ENCODE results near the gene HBG1. TPM values are rescaled to one million over a fixed set of nuclear protein-coding genes. Genes with fewer than 3 reads are reported as not detected.

The HBG1 gene
- total RNA-seq, 4 donors from 2014 or later = not detected

DNA sequence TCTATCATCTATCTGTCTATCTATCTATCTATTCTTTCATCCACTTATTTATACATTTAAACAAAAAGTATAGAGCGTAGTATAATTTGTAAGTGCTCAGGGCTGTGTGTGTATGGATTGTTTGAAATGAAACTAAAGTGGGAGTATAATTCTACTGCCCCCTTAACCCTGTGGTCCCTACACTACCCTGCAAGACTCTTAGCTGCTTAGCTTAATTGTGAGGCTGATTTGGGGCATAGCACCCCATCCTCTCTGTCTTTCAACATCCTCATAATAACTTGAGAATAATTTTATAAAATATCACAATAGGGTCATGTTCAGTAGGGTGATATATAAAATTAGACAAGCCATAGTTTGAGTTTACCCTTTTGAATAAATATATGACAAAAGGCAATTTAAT is 40.4 kb upstream of the HBG1 start:
- no peak for DNase-seq (ENCODE audit: low spot score in 2 of 2)
- 94% methylated on average over 1 of the region's 1 CpG for WGBS

DNA sequence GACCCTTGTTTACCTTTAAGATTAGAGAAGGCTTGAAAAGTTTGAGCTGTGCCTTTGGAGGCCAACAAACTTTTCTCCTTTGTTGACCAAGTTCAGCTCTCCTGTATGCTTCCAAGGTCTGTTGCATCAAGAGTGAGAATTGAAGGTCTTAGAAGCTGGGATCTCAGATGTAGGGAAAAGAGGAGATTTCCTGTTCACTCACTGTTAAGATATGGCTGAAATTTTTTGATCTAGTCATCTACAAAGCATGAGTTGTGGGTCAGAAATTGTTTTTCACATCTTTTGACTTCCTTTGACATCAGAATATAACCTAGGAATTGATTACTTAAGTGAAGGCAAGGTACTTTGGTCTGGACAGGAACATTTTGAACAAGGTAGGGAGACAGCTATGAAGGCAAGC is 40.0 kb upstream of the HBG1 start:
- no peak for DNase-seq (ENCODE audit: low spot score in 2 of 2)
- no peaks in the 10 kb centered on the region for H3K4me1 ChIP-seq
- no peak for TF ChIP-seq POLR2AphosphoS5 (IDR thresholded peaks at IDR 0.05)
- TF ChIP-seq EP300 (IDR thresholded peaks at IDR 0.05) = no peak
- TF ChIP-seq, protein P1, sequence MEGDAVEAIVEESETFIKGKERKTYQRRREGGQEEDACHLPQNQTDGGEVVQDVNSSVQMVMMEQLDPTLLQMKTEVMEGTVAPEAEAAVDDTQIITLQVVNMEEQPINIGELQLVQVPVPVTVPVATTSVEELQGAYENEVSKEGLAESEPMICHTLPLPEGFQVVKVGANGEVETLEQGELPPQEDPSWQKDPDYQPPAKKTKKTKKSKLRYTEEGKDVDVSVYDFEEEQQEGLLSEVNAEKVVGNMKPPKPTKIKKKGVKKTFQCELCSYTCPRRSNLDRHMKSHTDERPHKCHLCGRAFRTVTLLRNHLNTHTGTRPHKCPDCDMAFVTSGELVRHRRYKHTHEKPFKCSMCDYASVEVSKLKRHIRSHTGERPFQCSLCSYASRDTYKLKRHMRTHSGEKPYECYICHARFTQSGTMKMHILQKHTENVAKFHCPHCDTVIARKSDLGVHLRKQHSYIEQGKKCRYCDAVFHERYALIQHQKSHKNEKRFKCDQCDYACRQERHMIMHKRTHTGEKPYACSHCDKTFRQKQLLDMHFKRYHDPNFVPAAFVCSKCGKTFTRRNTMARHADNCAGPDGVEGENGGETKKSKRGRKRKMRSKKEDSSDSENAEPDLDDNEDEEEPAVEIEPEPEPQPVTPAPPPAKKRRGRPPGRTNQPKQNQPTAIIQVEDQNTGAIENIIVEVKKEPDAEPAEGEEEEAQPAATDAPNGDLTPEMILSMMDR (IDR thresholded peaks at IDR 0.05) = no peak
- no peak for TF ChIP-seq POLR2A (IDR thresholded peaks at IDR 0.05)
- no peak overlapping the region for H3K27ac ChIP-seq
- no peaks in the 10 kb centered on the region for H3K9me3 ChIP-seq
- H3K4me3 ChIP-seq = no peak overlapping the region
- H3K27me3 ChIP-seq = no peaks in the 10 kb centered on the region
- H3K36me3 ChIP-seq = no peaks in the 10 kb centered on the region

More for the DNA sequence above, 40.4 kb upstream of the HBG1 start:
- Histone ChIP-seq H3K9me3 (no peaks in the 10 kb centered on the region), H3K36me3 (no peaks in the 10 kb centered on the region), H3K27me3 (no peaks in the 10 kb centered on the region), H3K4me3 (no peak overlapping the region), H3K27ac (no peak overlapping the region), H3K4me1 (no peaks in the 10 kb centered on the region)
- TF ChIP-seq EP300 (IDR thresholded peaks at IDR 0.05) = no peak
- TF ChIP-seq POLR2A (IDR thresholded peaks at IDR 0.05) = no peak
- TF ChIP-seq, protein P1 (IDR thresholded peaks at IDR 0.05) = no peak
- TF ChIP-seq POLR2AphosphoS5 (IDR thresholded peaks at IDR 0.05) = no peak

DNA sequence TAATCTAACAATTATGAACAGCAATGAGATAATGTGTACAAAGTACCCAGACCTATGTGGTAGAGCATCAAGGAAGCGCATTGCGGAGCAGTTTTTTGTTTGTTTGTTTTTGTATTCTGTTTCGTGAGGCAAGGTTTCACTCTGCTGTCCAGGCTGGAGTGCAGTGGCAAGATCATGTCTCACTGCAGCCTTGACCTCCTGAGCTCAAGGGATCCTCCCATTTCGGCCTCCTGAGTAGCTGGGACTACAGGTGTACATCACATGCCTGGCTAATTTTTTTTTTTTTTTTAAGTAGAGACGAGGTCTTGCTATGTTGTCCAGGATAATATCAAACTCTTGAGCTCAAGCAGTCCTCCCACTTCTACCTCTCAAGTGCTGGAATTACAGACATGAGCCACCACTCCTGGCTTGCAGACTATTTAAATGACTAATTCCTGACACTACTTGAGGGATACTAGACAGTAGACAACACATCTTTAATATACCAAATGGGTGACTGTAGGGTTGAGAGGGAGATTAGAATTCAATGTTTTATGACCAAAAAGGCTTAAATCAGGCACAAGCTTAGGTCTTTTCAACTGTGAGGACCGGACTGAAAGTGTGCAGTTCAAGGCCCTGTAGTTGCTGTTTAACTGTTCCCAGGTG is 39.4 kb upstream of the HBG1 start:
- H3K4me1 ChIP-seq = no peaks in the 10 kb centered on the region
- no peak for DNase-seq (ENCODE audit: low spot score in 2 of 2)
- no peak overlapping the region for H3K27ac ChIP-seq
- H3K27me3 ChIP-seq = no peaks in the 10 kb centered on the region
- H3K36me3 ChIP-seq = no peaks in the 10 kb centered on the region
- H3K4me3 ChIP-seq = no peak overlapping the region
- no peaks in the 10 kb centered on the region for H3K9me3 ChIP-seq
- 84% methylated on average over 6 of the region's 6 CpGs for WGBS
- TF ChIP-seq, protein P1 (IDR thresholded peaks at IDR 0.05) = no peak
- TF ChIP-seq POLR2A (IDR thresholded peaks at IDR 0.05) (no peak), POLR2AphosphoS5 (IDR thresholded peaks at IDR 0.05) (no peak), EP300 (IDR thresholded peaks at IDR 0.05) (no peak)

DNA sequence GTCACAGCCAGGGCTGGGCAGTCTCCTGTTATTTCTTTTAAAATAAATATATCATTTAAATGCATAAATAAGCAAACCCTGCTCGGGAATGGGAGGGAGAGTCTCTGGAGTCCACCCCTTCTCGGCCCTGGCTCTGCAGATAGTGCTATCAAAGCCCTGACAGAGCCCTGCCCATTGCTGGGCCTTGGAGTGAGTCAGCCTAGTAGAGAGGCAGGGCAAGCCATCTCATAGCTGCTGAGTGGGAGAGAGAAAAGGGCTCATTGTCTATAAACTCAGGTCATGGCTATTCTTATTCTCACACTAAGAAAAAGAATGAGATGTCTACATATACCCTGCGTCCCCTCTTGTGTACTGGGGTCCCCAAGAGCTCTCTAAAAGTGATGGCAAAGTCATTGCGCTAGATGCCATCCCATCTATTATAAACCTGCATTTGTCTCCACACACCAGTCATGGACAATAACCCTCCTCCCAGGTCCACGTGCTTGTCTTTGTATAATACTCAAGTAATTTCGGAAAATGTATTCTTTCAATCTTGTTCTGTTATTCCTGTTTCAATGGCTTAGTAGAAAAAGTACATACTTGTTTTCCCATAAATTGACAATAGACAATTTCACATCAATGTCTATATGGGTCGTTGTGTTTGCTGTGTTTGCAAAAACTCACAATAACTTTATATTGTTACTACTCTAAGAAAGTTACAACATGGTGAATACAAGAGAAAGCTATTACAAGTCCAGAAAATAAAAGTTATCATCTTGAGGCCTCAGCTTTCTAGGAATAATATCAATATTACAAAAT is 38.6 kb upstream of the HBG1 start:
- Histone ChIP-seq H3K4me3 (no peak overlapping the region), H3K27ac (no peak overlapping the region), H3K27me3 (no peaks in the 10 kb centered on the region), H3K4me1 (no peaks in the 10 kb centered on the region), H3K9me3 (no peaks in the 10 kb centered on the region), H3K36me3 (no peaks in the 10 kb centered on the region)
- WGBS = 75% methylated on average over 7 of the region's 7 CpGs
- no peak for TF ChIP-seq EP300 (IDR thresholded peaks at IDR 0.05)
- TF ChIP-seq POLR2A (IDR thresholded peaks at IDR 0.05) = no peak
- TF ChIP-seq POLR2AphosphoS5 (IDR thresholded peaks at IDR 0.05) = no peak
- TF ChIP-seq, protein P1 (IDR thresholded peaks at IDR 0.05) = no peak
- DNase-seq (ENCODE audit: low spot score in 2 of 2) = no peak

DNA sequence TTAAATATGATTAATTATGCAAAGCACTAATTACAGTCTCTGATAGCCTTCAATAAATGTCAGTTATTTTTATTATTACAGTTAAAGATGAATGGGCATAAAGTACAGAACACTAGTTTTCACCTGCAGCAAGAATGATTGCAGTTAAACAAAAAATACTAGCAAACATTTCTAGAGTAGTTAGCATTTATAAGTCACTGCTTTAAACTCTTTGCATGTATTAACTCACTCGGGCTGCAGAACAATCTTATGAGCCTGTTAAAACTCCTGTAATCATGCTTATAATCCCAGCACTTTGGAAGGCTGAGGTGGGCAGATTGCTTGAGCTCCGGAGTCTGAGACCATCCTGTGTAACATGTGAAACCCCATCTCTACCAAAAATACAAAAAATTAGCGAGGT is 37.2 kb upstream of the HBG1 start:
- H3K4me1 ChIP-seq = no peaks in the 10 kb centered on the region
- TF ChIP-seq, protein P1 (IDR thresholded peaks at IDR 0.05) = no peak
- TF ChIP-seq EP300 (IDR thresholded peaks at IDR 0.05) (no peak), POLR2AphosphoS5 (IDR thresholded peaks at IDR 0.05) (no peak), POLR2A (IDR thresholded peaks at IDR 0.05) (no peak)
- no peak overlapping the region for H3K4me3 ChIP-seq
- DNase-seq (ENCODE audit: low spot score in 2 of 2) = no peak
- no peaks in the 10 kb centered on the region for H3K36me3 ChIP-seq
- H3K9me3 ChIP-seq = no peaks in the 10 kb centered on the region
- H3K27me3 ChIP-seq = no peaks in the 10 kb centered on the region
- H3K27ac ChIP-seq = no peak overlapping the region
- 76% methylated on average over 3 of the region's 3 CpGs for WGBS

Data from suprapubic skin (tissue), 4 donors.